Retinal pigment epithelial cell (primary cell): Measurements from ENCODE around the gene GJB3.
"Not testable (repeated sequence)": the region's sequence is repeated elsewhere in the genome, so short reads cannot be mapped to it uniquely, and the experiment has no call there.

Source experiments
- DNase-seq: peaks from one replicate; pipeline ENCODE4 v3.0.0-alpha.2; 2010; ENCODE audit warnings: low read depth
- H3K4me3 ChIP-seq: 2 replicates; pipeline ENCODE4 v1.5.1; 2011; ENCODE audit warnings: mild to moderate bottlenecking, low read length, control low read depth, moderate library complexity
- CTCF ChIP-seq: conservative IDR thresholded peaks from 2 replicates; pipeline ENCODE4 v1.5.1; 2011; ENCODE audit warnings: low read depth, low read length, control low read depth, inconsistent platforms

GJB3 gene

GRCh38 chr1:34771573-34772371 lies 9.2 kb upstream of the GJB3 start:
- no peak for TF ChIP-seq CTCF
- DNase-seq = no peak
- no peak overlapping the region for H3K4me3 ChIP-seq

- DNase-seq, H3K4me3 ChIP-seq: not testable (repeated sequence)
These were observed 7.9 kb upstream of the GJB3 start for GRCh38 chr1:34773114-34773513.

- DNase-seq = no peak
- no peak overlapping the region for H3K4me3 ChIP-seq
- TF ChIP-seq CTCF = no peak
These were observed 6.1 kb upstream of the GJB3 start for GRCh38 chr1:34774957-34775356.

GRCh38 chr1:34776911-34777310 lies 4.1 kb upstream of the GJB3 start:
- no peak for DNase-seq
- H3K4me3 ChIP-seq = no peak overlapping the region
- TF ChIP-seq CTCF = no peak

GRCh38 chr1:34777519-34778321 lies 3.3 kb upstream of the GJB3 start:
- TF ChIP-seq CTCF = no peak
- DNase-seq = no peak
- no peak overlapping the region for H3K4me3 ChIP-seq

- no peak for DNase-seq
- TF ChIP-seq CTCF = no peak
- H3K4me3 ChIP-seq = no peak overlapping the region
These were observed 2.6 kb upstream of the GJB3 start for GRCh38 chr1:34778381-34778780.

GRCh38 chr1:34779005-34779404 lies 2.0 kb upstream of the GJB3 start:
- DNase-seq = no peak
- H3K4me3 ChIP-seq = no peak overlapping the region
- no peak for TF ChIP-seq CTCF
